K562 treated with DMSO at 1 percent for 12 hours (cell line): Measurements from ENCODE around the gene MYH11. TPM values are rescaled to one million over a fixed set of nuclear protein-coding genes. Genes with fewer than 3 reads are reported as not detected.

Source experiments
- total RNA-seq: library from RNA; unstranded; fragments of 300-600 nt; gene quantifications from 2 replicates; pipeline ENCODE4 v1.2.3, GENCODE V29; 2022; ENCODE audit not compliant: insufficient read depth

MYH11 gene
- total RNA-seq: not detected in 2 replicates

DNA sequence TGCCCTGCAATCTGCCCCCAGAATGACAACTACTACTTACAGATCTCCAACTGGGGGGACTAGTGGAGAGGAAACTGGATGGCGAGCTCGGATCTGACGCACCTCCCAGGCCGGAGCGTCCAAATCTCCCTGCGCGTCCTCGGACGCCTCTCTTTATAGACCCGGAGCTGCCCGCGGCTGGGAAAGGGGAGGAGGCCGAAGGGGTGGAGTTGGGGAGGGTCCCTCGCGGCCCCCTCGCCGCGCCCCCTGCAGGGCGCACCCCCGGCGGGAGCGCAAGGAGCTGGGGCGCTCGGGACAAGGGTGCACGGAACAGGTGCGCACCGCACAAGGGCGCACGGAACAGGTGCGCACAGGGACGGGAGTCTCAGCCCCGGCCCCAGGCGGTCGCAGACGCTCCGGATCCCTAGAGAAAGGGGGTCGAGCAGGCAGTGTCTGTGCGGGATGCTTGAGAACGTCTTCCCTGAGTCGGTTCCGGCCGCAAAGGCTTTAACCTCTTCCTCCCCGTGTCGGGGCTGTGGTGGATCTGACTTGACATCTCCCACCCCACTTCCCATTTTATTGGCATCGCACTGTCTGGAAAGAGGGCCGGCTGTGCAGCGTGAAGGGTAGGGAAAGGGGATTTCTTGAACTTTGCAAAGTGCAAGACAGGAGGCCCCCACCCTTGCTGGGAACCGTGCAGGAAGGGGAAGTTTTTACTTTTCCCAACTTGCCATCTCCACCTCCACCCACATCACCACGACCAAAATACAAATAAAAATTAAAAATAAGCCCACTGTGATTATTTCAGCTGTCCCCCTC lies at the start of gene MYH11:
TSS of gene MYH11 (minus strand) at position 128 of the 798 bp plus-strand sequence. CDS start 18,776 bp downstream, outside the sequence.

GRCh38 chr16:15888072-15888976 lies 31.5 kb upstream of the MYH11 start, which contains the start of gene CEP20:
CEP20 (minus strand) TSS chr16:15888603; CDS start chr16:15888585, 18 bp downstream.

Other genes starting within 250 kb of the MYH11 start
- 6.2 and 29.9 TPM in 2 replicates for gene MARF1, start 213.9 kb downstream of the MYH11 start, total RNA-seq
- 15.4 and 39.4 TPM in 2 replicates for gene NDE1, start 206.8 kb downstream of the MYH11 start, total RNA-seq
- gene CEP20, start 31.6 kb upstream of the MYH11 start, total RNA-seq: 29.6 and 61.5 TPM in 2 replicates
- gene ABCC1, start 92.6 kb upstream of the MYH11 start, total RNA-seq: 10.2 and 37.1 TPM in 2 replicates